ENCODE results near the gene JDP2.
"Not testable (repeated sequence)": the region's sequence is repeated elsewhere in the genome, so short reads cannot be mapped to it uniquely, and the experiment has no call there.

The JDP2 gene

GRCh38 chr14:75427482-75428229 is at the start of gene JDP2:
JDP2 (plus strand) TSS chr14:75428022; CDS start chr14:75437921, 9,899 bp downstream.
- H3K36me3 Mint-ChIP-seq: peaks cover 5% of the 10 kb centered on the region

DNA sequence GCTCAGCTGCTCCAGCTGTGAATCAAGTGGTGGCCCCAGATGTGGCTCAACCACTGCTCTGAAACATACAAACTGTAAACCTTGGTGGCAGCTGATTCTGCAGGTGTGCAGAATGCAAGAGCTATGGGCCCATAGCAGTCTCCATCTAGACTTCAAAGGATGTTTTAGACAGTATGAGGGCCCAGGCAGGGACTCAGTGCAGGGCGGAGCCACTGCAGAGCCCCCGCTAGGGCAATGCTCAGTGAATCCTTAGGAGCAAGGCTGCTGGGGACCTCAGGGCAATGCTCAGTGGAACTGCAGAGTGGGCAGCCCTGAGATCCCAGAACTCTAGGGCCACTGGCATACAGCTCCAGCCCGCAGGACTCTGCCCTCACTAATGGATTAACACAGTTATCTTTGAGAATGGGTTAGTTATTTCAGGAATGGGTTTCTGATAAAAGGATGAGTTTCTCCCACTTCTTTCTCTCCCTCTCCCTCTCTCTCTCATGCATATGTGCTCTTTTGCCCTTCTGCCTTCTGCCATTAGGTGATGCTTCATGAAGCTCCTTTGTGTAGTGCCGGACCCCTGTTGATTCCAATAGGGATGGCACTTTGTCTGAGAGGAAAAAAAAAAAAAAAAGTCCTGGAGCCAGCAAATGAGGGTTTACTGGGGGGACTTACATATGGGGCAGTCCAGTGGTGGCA is 48.4 kb upstream of the JDP2 start:
- Mint-ChIP-seq H3K36me3 (peaks cover 3% of the 10 kb centered on the region), H3K4me3 (no peak overlapping the region), H3K9me3 (peaks cover 6% of the 10 kb centered on the region), H3K27me3 (peaks cover 15% of the 10 kb centered on the region), H3K27ac (no peak overlapping the region), H3K4me1 (peaks cover 6% of the 10 kb centered on the region)
- no peak for ATAC-seq

More at GRCh38 chr14:75427482-75428229, at the start of gene JDP2:
- Mint-ChIP-seq H3K27me3 (no peaks in the 10 kb centered on the region), H3K9me3 (no peaks in the 10 kb centered on the region), H3K4me1 (peaks cover 49% of the 10 kb centered on the region), H3K27ac (peak within 1 kb of the TSS; percentile 95), H3K4me3 (peak within 1 kb of the TSS; percentile 90)
- peak; percentile 66 for ATAC-seq

GRCh38 chr14:75379930-75380270 is 47.9 kb upstream of the JDP2 start:
- peaks cover 7% of the 10 kb centered on the region for H3K36me3 Mint-ChIP-seq
- no peak for ATAC-seq
- H3K4me1 Mint-ChIP-seq: peaks cover 8% of the 10 kb centered on the region
- H3K27me3 Mint-ChIP-seq: peaks cover 20% of the 10 kb centered on the region
- no peak overlapping the region for H3K4me3 Mint-ChIP-seq
- peaks cover 9% of the 10 kb centered on the region for H3K9me3 Mint-ChIP-seq
- H3K27ac Mint-ChIP-seq: no peak overlapping the region

GRCh38 chr14:75380656-75381055 is 47.2 kb upstream of the JDP2 start:
- no peak overlapping the region for H3K27ac Mint-ChIP-seq

GRCh38 chr14:75381642-75382041 is 46.2 kb upstream of the JDP2 start:
- H3K36me3 Mint-ChIP-seq: peaks cover 7% of the 10 kb centered on the region
- peaks cover 8% of the 10 kb centered on the region for H3K4me1 Mint-ChIP-seq
- H3K27me3 Mint-ChIP-seq: peaks cover 26% of the 10 kb centered on the region
- ATAC-seq: no peak
- H3K9me3 Mint-ChIP-seq: peaks cover 6% of the 10 kb centered on the region
- H3K4me3 Mint-ChIP-seq: no peak overlapping the region
- H3K27ac Mint-ChIP-seq: no peak overlapping the region

More at GRCh38 chr14:75380656-75381055, 47.2 kb upstream of the JDP2 start:
- no peak for ATAC-seq
- peaks cover 27% of the 10 kb centered on the region for H3K27me3 Mint-ChIP-seq
- peaks cover 8% of the 10 kb centered on the region for H3K4me1 Mint-ChIP-seq
- peaks cover 9% of the 10 kb centered on the region for H3K9me3 Mint-ChIP-seq
- peaks cover 7% of the 10 kb centered on the region for H3K36me3 Mint-ChIP-seq
- H3K4me3 Mint-ChIP-seq: no peak overlapping the region

DNA sequence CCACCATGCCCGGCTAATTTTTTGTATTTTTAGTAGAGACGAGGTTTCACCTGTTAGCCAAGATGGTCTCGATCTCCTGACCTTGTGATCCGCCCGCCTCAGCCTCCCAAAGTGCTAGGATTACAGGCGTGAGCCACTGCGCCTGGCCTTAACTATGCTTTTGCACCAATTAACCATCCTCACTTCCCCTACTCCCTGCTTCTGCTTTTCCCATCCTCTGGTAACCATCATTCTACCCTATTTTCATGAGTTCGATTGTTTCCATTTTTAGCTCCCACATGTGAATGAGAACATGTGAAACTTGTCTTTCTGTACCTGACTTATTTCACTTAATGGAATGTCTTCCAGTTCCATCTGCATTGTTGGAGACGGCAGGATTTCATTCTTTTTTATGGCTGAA is 44.6 kb upstream of the JDP2 start:
- H3K9me3 Mint-ChIP-seq, ATAC-seq, H3K27ac Mint-ChIP-seq, H3K36me3 Mint-ChIP-seq, H3K4me3 Mint-ChIP-seq, H3K4me1 Mint-ChIP-seq: not testable (repeated sequence)
- peaks cover 23% of the 10 kb centered on the region for H3K27me3 Mint-ChIP-seq

DNA sequence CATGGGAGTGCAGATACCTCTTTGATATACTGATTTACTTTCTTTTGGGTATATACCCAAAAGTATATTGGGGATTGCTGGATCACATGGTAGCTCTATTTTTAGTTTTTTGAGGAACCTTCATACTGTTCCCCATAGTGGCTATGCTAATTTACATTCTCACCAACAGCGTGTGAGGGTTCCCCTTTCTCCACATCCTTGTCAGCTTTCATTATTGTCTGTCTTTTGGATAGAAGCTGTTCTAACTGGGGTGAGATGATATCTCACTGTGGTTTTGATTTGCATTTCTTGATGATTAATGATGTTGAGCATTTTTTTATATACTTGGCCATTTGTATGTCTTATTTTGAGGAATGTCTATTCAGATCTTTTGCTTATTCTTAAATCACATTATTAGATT is 44.1 kb upstream of the JDP2 start:
- Mint-ChIP-seq H3K4me3 (no peak overlapping the region), H3K36me3 (peaks cover 7% of the 10 kb centered on the region), H3K9me3 (peaks cover 6% of the 10 kb centered on the region), H3K27ac (no peak overlapping the region), H3K27me3 (peaks cover 23% of the 10 kb centered on the region), H3K4me1 (peaks cover 8% of the 10 kb centered on the region)
- ATAC-seq: no peak

- Mint-ChIP-seq H3K4me3 (no peak overlapping the region), H3K36me3 (peaks cover under 1% of the 10 kb centered on the region), H3K27ac (no peak overlapping the region), H3K9me3 (no peaks in the 10 kb centered on the region), H3K4me1 (no peaks in the 10 kb centered on the region), H3K27me3 (peaks cover 14% of the 10 kb centered on the region)
- no peak for ATAC-seq
Observed at GRCh38 chr14:75389679-75390078, 38.1 kb upstream of the JDP2 start.

GRCh38 chr14:75390183-75390582 is 37.6 kb upstream of the JDP2 start:
- ATAC-seq: no peak
- Mint-ChIP-seq H3K27ac (no peak overlapping the region), H3K27me3 (peaks cover 10% of the 10 kb centered on the region), H3K4me3 (no peak overlapping the region), H3K36me3 (no peaks in the 10 kb centered on the region), H3K4me1 (no peaks in the 10 kb centered on the region), H3K9me3 (no peaks in the 10 kb centered on the region)

- Mint-ChIP-seq H3K27me3 (no peaks in the 10 kb centered on the region), H3K9me3 (no peaks in the 10 kb centered on the region), H3K27ac (no peak overlapping the region), H3K4me3 (no peak overlapping the region), H3K4me1 (no peaks in the 10 kb centered on the region), H3K36me3 (no peaks in the 10 kb centered on the region)
- no peak for ATAC-seq
Observed at GRCh38 chr14:75391953-75392352, 35.9 kb upstream of the JDP2 start.

DNA sequence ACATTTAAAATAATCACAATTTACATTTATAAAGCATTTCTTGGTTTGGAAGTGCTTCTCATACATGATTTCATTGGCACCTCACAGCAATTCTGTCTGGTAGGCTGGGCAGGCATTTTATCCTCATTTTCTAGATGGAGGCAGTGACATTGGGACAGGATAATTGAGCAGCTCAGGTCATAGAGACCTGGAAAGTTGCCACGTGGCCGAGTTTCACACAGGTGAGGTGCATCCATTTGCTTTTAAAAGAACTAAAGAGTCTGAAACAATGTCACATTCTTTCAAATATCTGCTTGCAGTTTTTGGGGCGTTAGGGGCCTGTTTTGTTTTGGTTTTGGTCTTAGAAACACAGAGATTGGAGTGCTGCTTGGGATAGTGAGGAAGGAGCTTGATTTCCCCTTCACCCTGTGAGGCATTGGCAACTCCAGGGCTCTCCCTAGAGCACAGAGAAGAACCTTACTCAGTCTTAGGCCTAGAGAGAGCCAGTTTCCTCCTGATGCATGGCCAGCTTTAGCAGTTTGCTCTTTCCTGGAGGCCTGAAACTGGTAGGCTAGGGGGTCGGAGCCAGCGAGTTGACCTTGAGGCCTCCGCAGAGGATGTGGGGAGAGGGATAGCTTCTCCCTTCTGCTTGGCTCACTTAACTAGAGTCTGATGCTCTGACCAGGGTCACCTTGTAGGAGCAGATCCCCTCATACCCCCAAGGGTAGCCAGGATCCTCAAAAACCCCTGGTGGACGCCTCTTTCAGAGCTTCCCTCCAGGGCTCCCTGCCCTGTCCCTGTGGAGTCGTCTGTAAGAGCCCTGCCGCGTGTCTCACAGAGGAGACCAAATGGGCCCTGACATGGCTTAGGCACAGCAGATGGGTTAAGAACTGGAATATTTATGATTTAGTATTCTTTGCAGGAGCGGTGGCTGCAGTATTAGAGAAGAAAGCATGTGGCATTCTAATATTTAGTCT is 34.9 kb upstream of the JDP2 start:
- Mint-ChIP-seq H3K36me3 (no peaks in the 10 kb centered on the region), H3K27me3 (no peaks in the 10 kb centered on the region), H3K27ac (no peak overlapping the region), H3K4me3 (no peak overlapping the region), H3K9me3 (no peaks in the 10 kb centered on the region), H3K4me1 (no peaks in the 10 kb centered on the region)
- peak; percentile 41 for ATAC-seq

GRCh38 chr14:75393794-75394193 is 34.0 kb upstream of the JDP2 start:
- no peak for ATAC-seq
- Mint-ChIP-seq H3K4me3 (no peak overlapping the region), H3K4me1 (no peaks in the 10 kb centered on the region), H3K36me3 (no peaks in the 10 kb centered on the region), H3K27ac (no peak overlapping the region), H3K9me3 (peaks cover 2% of the 10 kb centered on the region), H3K27me3 (no peaks in the 10 kb centered on the region)

GRCh38 chr14:75395862-75396261 is 32.0 kb upstream of the JDP2 start:
- Mint-ChIP-seq H3K4me1 (no peaks in the 10 kb centered on the region), H3K4me3 (no peak overlapping the region), H3K9me3 (peaks cover 2% of the 10 kb centered on the region), H3K36me3 (no peaks in the 10 kb centered on the region), H3K27me3 (no peaks in the 10 kb centered on the region), H3K27ac (no peak overlapping the region)
- no peak for ATAC-seq

GRCh38 chr14:75399321-75399720 is 28.5 kb upstream of the JDP2 start:
- Mint-ChIP-seq H3K4me1 (no peaks in the 10 kb centered on the region), H3K27ac (no peak overlapping the region), H3K4me3 (no peak overlapping the region), H3K36me3 (no peaks in the 10 kb centered on the region), H3K9me3 (peaks cover 2% of the 10 kb centered on the region), H3K27me3 (no peaks in the 10 kb centered on the region)
- no peak for ATAC-seq

Measured in stimulated activated memory B cell treated with anti-CD40 and anti-IgM and Interleukin-4, amounts not matched to agents 10 μg/mL and 1 μg/mL and 100 μg/mL, for 72 hours (primary cell).